NCI-H2196 treated with DMSO at 0.1 percent for 48 hours (cell line): Measurements from ENCODE around the gene NUMA1.
A peak's percentile ranks its signal among the peaks of the same experiment; 100 is the strongest.

Source experiments
- DNase-seq: peaks from one replicate; lab custom pipeline; 2025; ENCODE audit not compliant: unreplicated experiment; lab: John Stamatoyannopoulos, UW

The NUMA1 gene

GRCh38 chr11:72015511-72016061 is 64.8 kb downstream of the NUMA1 start:
- DNase-seq, result no peak

- no peak for DNase-seq
These were observed 65.5 kb downstream of the NUMA1 start for GRCh38 chr11:72014761-72015320.

GRCh38 chr11:72013765-72014711 is 66.3 kb downstream of the NUMA1 start:
- DNase-seq, result no peak

GRCh38 chr11:72012897-72013721 is 67.2 kb downstream of the NUMA1 start:
- no peak for DNase-seq

- DNase-seq, result no peak
These were observed 68.2 kb downstream of the NUMA1 start for GRCh38 chr11:72012091-72012630.

GRCh38 chr11:72010529-72011233 is 69.7 kb downstream of the NUMA1 start:
- DNase-seq, result no peak

- DNase-seq, result no peak
These were observed 71.2 kb downstream of the NUMA1 start for GRCh38 chr11:72009156-72009555.

- no peak for DNase-seq
These were observed 71.6 kb downstream of the NUMA1 start for GRCh38 chr11:72008728-72009127.

GRCh38 chr11:72007587-72007986 is 72.8 kb downstream of the NUMA1 start:
- no peak for DNase-seq

GRCh38 chr11:72007089-72007476 is 73.3 kb downstream of the NUMA1 start:
- DNase-seq, result no peak

- DNase-seq, result no peak
These were observed 73.8 kb downstream of the NUMA1 start for GRCh38 chr11:72006309-72007088.

- peak; percentile 48 for DNase-seq
These were observed 74.7 kb downstream of the NUMA1 start for GRCh38 chr11:72005347-72006260.

- peak; percentile 48 for DNase-seq
These were observed 75.6 kb downstream of the NUMA1 start for GRCh38 chr11:72004515-72005346.

GRCh38 chr11:72003776-72004171 is 76.6 kb downstream of the NUMA1 start:
- no peak for DNase-seq

- DNase-seq, result no peak
These were observed 77.2 kb downstream of the NUMA1 start for GRCh38 chr11:72002841-72003775.

- no peak for DNase-seq
These were observed 78.3 kb downstream of the NUMA1 start for GRCh38 chr11:72001834-72002591.
